Measurements from ENCODE around the gene PNPLA8. TPM values are rescaled to one million over a fixed set of nuclear protein-coding genes. Genes with fewer than 3 reads are reported as not detected.

PNPLA8 gene
- total RNA-seq, 2 donors from 2014 or later: 15.0 to 16.8 TPM

- ATAC-seq (no peak), DNase-seq (no peak)
- no peaks in the 10 kb centered on the region for H3K9me3 ChIP-seq
- intact Hi-C loops (cut with DNase I): no loop called here
- no peak for TF ChIP-seq POLR2A (IDR thresholded peaks at IDR 0.05)
- no peak for TF ChIP-seq CTCF (IDR thresholded peaks at IDR 0.05)
- WGBS, 2 donors: 3 to 11% methylated on average over 3 of the region's 3 CpGs
- no peak overlapping the region for H3K27ac ChIP-seq
- H3K27me3 ChIP-seq: no peaks in the 10 kb centered on the region
- peaks cover 12% of the 10 kb centered on the region for H3K4me1 ChIP-seq
- H3K4me3 ChIP-seq: no peak overlapping the region
- H3K36me3 ChIP-seq (replicated peaks in 1 of 2; ENCODE audit: insufficient read depth in 1 of 2, low read depth in 2 of 2): no peaks in the 10 kb centered on the region
Measured at GRCh38 chr7:108421720-108422331, 104.1 kb downstream of the PNPLA8 start.

Other genes starting within 250 kb of the PNPLA8 start
- gene NRCAM, start 69.7 kb downstream of the PNPLA8 start, total RNA-seq: 10 to 100 TPM; 39.4 to 49.8 TPM
- gene THAP5, start 43.6 kb upstream of the PNPLA8 start, total RNA-seq: 10 to 100 TPM; 12.7 to 17.1 TPM
- gene DNAJB9, start 43.7 kb upstream of the PNPLA8 start, total RNA-seq: 10 to 100 TPM; 26.0 to 55.8 TPM

Measured in body of pancreas (tissue), 4 donors.